Measurements from ENCODE around the gene FHOD3. TPM values are rescaled to one million over a fixed set of nuclear protein-coding genes. Genes with fewer than 3 reads are reported as not detected.

FHOD3 gene
- total RNA-seq, 2 experiments from 2014 or later: not detected

GRCh38 chr18:36399055-36399454, 101.5 kb downstream of the FHOD3 start:
- Mint-ChIP-seq H3K27ac (no peak overlapping the region), H3K27me3 (peaks cover 4% of the 10 kb centered on the region), H3K4me1 (ENCODE audit: low read depth) (no peaks in the 10 kb centered on the region), H3K36me3 (no peaks in the 10 kb centered on the region), H3K9me3 (peaks cover 10% of the 10 kb centered on the region), H3K4me3 (no peak overlapping the region)
- no peak for DNase-seq
- intact Hi-C loops (cut with micrococcal nuclease): no loop called here
- POLR2A ChIA-PET: no interaction called here
- CTCF ChIA-PET: no interaction called here

- ChIA-PET POLR2A (no interaction called here), CTCF (no interaction called here)
- no peak for DNase-seq
- no peaks in the 10 kb centered on the region for H3K36me3 Mint-ChIP-seq
- H3K4me3 Mint-ChIP-seq: no peak overlapping the region
- H3K4me1 Mint-ChIP-seq (ENCODE audit: low read depth): no peaks in the 10 kb centered on the region
- H3K27me3 Mint-ChIP-seq: peaks cover 4% of the 10 kb centered on the region
- H3K9me3 Mint-ChIP-seq: peaks cover 7% of the 10 kb centered on the region
- H3K27ac Mint-ChIP-seq: no peak overlapping the region
- intact Hi-C loops (cut with micrococcal nuclease): no loop called here
These were observed 103.9 kb downstream of the FHOD3 start for GRCh38 chr18:36401462-36401861.

GRCh38 chr18:36402765-36403396, 105.4 kb downstream of the FHOD3 start:
- POLR2A ChIA-PET: no interaction called here
- DNase-seq: no peak
- CTCF ChIA-PET: no interaction called here
- intact Hi-C loops (cut with micrococcal nuclease): no loop called here
- no peak overlapping the region for H3K27ac Mint-ChIP-seq
- H3K36me3 Mint-ChIP-seq: no peaks in the 10 kb centered on the region
- no peak overlapping the region for H3K4me3 Mint-ChIP-seq
- peaks cover 4% of the 10 kb centered on the region for H3K27me3 Mint-ChIP-seq
- no peaks in the 10 kb centered on the region for H3K4me1 Mint-ChIP-seq (ENCODE audit: low read depth)
- no peaks in the 10 kb centered on the region for H3K9me3 Mint-ChIP-seq

GRCh38 chr18:36403896-36404820, 106.6 kb downstream of the FHOD3 start:
- ChIA-PET POLR2A (no interaction called here), CTCF (no interaction called here)
- no peak for DNase-seq
- no peak overlapping the region for H3K4me3 Mint-ChIP-seq
- no peaks in the 10 kb centered on the region for H3K9me3 Mint-ChIP-seq
- peaks cover 3% of the 10 kb centered on the region for H3K27me3 Mint-ChIP-seq
- no peak overlapping the region for H3K27ac Mint-ChIP-seq
- no peaks in the 10 kb centered on the region for H3K4me1 Mint-ChIP-seq (ENCODE audit: low read depth)
- H3K36me3 Mint-ChIP-seq: no peaks in the 10 kb centered on the region
- intact Hi-C loops (cut with micrococcal nuclease): no loop called here

- no peaks in the 10 kb centered on the region for H3K27me3 Mint-ChIP-seq
- CTCF ChIA-PET: interaction anchor here (0.6 to 0.8 kb wide), 2 partner anchors 266 to 1235 kb away, joined by 3 read pairs; no protein-coding TSS in a partner anchor
- no peaks in the 10 kb centered on the region for H3K36me3 Mint-ChIP-seq
These were observed 108.1 kb downstream of the FHOD3 start for GRCh38 chr18:36405611-36406010.

GRCh38 chr18:36406805-36407204, 109.3 kb downstream of the FHOD3 start:
- POLR2A ChIA-PET: no interaction called here
- Mint-ChIP-seq H3K36me3 (no peaks in the 10 kb centered on the region), H3K4me1 (ENCODE audit: low read depth) (no peaks in the 10 kb centered on the region), H3K9me3 (no peaks in the 10 kb centered on the region), H3K27me3 (no peaks in the 10 kb centered on the region), H3K4me3 (no peak overlapping the region), H3K27ac (no peak overlapping the region)
- CTCF ChIA-PET: no interaction called here
- no peak for DNase-seq
- intact Hi-C loops (cut with micrococcal nuclease): no loop called here

More at GRCh38 chr18:36405611-36406010, 108.1 kb downstream of the FHOD3 start:
- no peak overlapping the region for H3K27ac Mint-ChIP-seq
- no peak overlapping the region for H3K4me3 Mint-ChIP-seq
- H3K4me1 Mint-ChIP-seq (ENCODE audit: low read depth): no peaks in the 10 kb centered on the region
- POLR2A ChIA-PET: no interaction called here
- intact Hi-C loops (cut with micrococcal nuclease): no loop called here
- H3K9me3 Mint-ChIP-seq: no peaks in the 10 kb centered on the region
- no peak for DNase-seq

- no peaks in the 10 kb centered on the region for H3K9me3 Mint-ChIP-seq
- no peak for DNase-seq
- no peak overlapping the region for H3K4me3 Mint-ChIP-seq
- H3K4me1 Mint-ChIP-seq (ENCODE audit: low read depth): no peaks in the 10 kb centered on the region
- POLR2A ChIA-PET: no interaction called here
- no peaks in the 10 kb centered on the region for H3K27me3 Mint-ChIP-seq
- CTCF ChIA-PET: no interaction called here
- no peaks in the 10 kb centered on the region for H3K36me3 Mint-ChIP-seq
- H3K27ac Mint-ChIP-seq: no peak overlapping the region
- intact Hi-C loops (cut with micrococcal nuclease): no loop called here
These were observed 111.1 kb downstream of the FHOD3 start for GRCh38 chr18:36408606-36409005.

GRCh38 chr18:36409779-36410178, 112.3 kb downstream of the FHOD3 start:
- H3K27me3 Mint-ChIP-seq: no peaks in the 10 kb centered on the region
- no peaks in the 10 kb centered on the region for H3K36me3 Mint-ChIP-seq
- no peak overlapping the region for H3K4me3 Mint-ChIP-seq
- no peak for DNase-seq
- POLR2A ChIA-PET: no interaction called here
- no peak overlapping the region for H3K27ac Mint-ChIP-seq
- no peaks in the 10 kb centered on the region for H3K4me1 Mint-ChIP-seq (ENCODE audit: low read depth)
- CTCF ChIA-PET: interaction anchor here (0.6 kb wide), 1 partner anchor 1779 kb away, joined by 3 read pairs; no protein-coding TSS in a partner anchor
- intact Hi-C loops (cut with micrococcal nuclease): no loop called here
- H3K9me3 Mint-ChIP-seq: no peaks in the 10 kb centered on the region

GRCh38 chr18:36410346-36410745, 112.8 kb downstream of the FHOD3 start:
- no peak overlapping the region for H3K4me3 Mint-ChIP-seq
- no peaks in the 10 kb centered on the region for H3K4me1 Mint-ChIP-seq (ENCODE audit: low read depth)
- CTCF ChIA-PET: no interaction called here
- DNase-seq: no peak
- intact Hi-C loops (cut with micrococcal nuclease): no loop called here
- H3K27ac Mint-ChIP-seq: no peak overlapping the region
- no peaks in the 10 kb centered on the region for H3K27me3 Mint-ChIP-seq
- no peaks in the 10 kb centered on the region for H3K9me3 Mint-ChIP-seq
- no peaks in the 10 kb centered on the region for H3K36me3 Mint-ChIP-seq
- POLR2A ChIA-PET: no interaction called here

- Mint-ChIP-seq H3K36me3 (no peaks in the 10 kb centered on the region), H3K27ac (no peak overlapping the region), H3K9me3 (no peaks in the 10 kb centered on the region), H3K4me3 (no peak overlapping the region), H3K27me3 (no peaks in the 10 kb centered on the region), H3K4me1 (ENCODE audit: low read depth) (no peaks in the 10 kb centered on the region)
- no peak for DNase-seq
- CTCF ChIA-PET: interaction anchor here (1.0 kb wide), 1 partner anchor 17 kb away, joined by 3 read pairs; no protein-coding TSS in a partner anchor
- POLR2A ChIA-PET: no interaction called here
- intact Hi-C loops (cut with micrococcal nuclease): no loop called here
These were observed 114.2 kb downstream of the FHOD3 start for GRCh38 chr18:36411745-36412168.

GRCh38 chr18:36412778-36413177, 115.3 kb downstream of the FHOD3 start:
- no peak for DNase-seq
- Mint-ChIP-seq H3K27me3 (no peaks in the 10 kb centered on the region), H3K4me3 (no peak overlapping the region), H3K36me3 (no peaks in the 10 kb centered on the region), H3K4me1 (ENCODE audit: low read depth) (no peaks in the 10 kb centered on the region), H3K9me3 (no peaks in the 10 kb centered on the region), H3K27ac (no peak overlapping the region)
- ChIA-PET POLR2A (no interaction called here), CTCF (interaction anchor here (1.0 kb wide), 1 partner anchor 18 kb away, joined by 3 read pairs; no protein-coding TSS in a partner anchor)
- intact Hi-C loops (cut with micrococcal nuclease): no loop called here

- H3K27ac Mint-ChIP-seq: no peak overlapping the region
- H3K27me3 Mint-ChIP-seq: no peaks in the 10 kb centered on the region
- H3K4me1 Mint-ChIP-seq (ENCODE audit: low read depth): no peaks in the 10 kb centered on the region
- ChIA-PET POLR2A (no interaction called here), CTCF (no interaction called here)
- no peaks in the 10 kb centered on the region for H3K9me3 Mint-ChIP-seq
- DNase-seq: no peak
- no peaks in the 10 kb centered on the region for H3K36me3 Mint-ChIP-seq
- intact Hi-C loops (cut with micrococcal nuclease): no loop called here
- H3K4me3 Mint-ChIP-seq: no peak overlapping the region
These were observed 117.7 kb downstream of the FHOD3 start for GRCh38 chr18:36415171-36415570.

GRCh38 chr18:36415625-36416024, 118.1 kb downstream of the FHOD3 start:
- H3K4me1 Mint-ChIP-seq (ENCODE audit: low read depth): no peaks in the 10 kb centered on the region
- H3K27ac Mint-ChIP-seq: no peak overlapping the region
- H3K27me3 Mint-ChIP-seq: no peaks in the 10 kb centered on the region
- no peak overlapping the region for H3K4me3 Mint-ChIP-seq
- no peaks in the 10 kb centered on the region for H3K36me3 Mint-ChIP-seq
- CTCF ChIA-PET: no interaction called here
- POLR2A ChIA-PET: no interaction called here
- H3K9me3 Mint-ChIP-seq: no peaks in the 10 kb centered on the region
- intact Hi-C loops (cut with micrococcal nuclease): no loop called here
- DNase-seq: no peak
